ENCODE data around the gene WDR93.
A peak's percentile ranks its signal among the peaks of the same experiment; 100 is the strongest.
"Not testable (repeated sequence)": the region's sequence is repeated elsewhere in the genome, so short reads cannot be mapped to it uniquely, and the experiment has no call there.

WDR93 gene

DNA sequence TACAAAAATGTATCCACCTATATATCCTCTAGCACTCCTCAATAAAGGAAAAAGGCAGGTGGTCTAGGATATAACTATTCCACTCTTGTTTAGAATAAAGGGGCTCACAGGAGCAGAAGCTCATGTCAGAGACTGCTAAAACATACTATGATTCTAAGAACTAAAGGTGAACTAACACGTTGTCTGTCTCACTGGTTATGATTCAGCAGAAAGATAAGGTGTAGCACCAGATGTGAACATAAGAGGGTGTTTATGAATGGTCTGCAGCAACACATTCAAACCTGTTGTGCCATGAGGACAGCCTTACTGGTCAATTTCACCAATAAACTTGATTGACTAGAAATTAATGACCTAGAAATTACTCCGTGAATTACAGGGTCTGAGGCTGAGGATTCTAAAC is 4.6 kb upstream of the WDR93 start:
- H3K9me3 ChIP-seq (ENCODE audit: control insufficient read depth, insufficient read depth, low read length) = no peaks in the 10 kb centered on the region
- no peak overlapping the region for H3K27ac ChIP-seq (ENCODE audit: low read depth, low read length)
- H3K79me2 ChIP-seq (ENCODE audit: control insufficient read depth, low read length) = no peaks in the 10 kb centered on the region
- no peaks in the 10 kb centered on the region for H3F3A ChIP-seq (ENCODE audit: control insufficient read depth, insufficient read depth)
- H3K36me3 ChIP-seq (ENCODE audit: control insufficient read depth, low read length) = no peaks in the 10 kb centered on the region
- TF ChIP-seq CTCF (IDR thresholded peaks at IDR 0.05; ENCODE audit: low read depth, low read length, poor library complexity, severe bottlenecking) (no peak), EZH2phosphoT487 (IDR thresholded peaks at IDR 0.05; ENCODE audit: borderline replicate concordance, low read length) (no peak)
- H3K4me1 ChIP-seq (ENCODE audit: control insufficient read depth, low read length) = peaks cover 14% of the 10 kb centered on the region
- H3K27me3 ChIP-seq (ENCODE audit: control insufficient read depth, low read length) = no peaks in the 10 kb centered on the region
- H3K4me2 ChIP-seq (ENCODE audit: low read length) = no peak overlapping the region
- H3K9me2 ChIP-seq (replicated peaks; ENCODE audit: control insufficient read depth, low read length) = no peaks in the 10 kb centered on the region
- H3K4me3 ChIP-seq (ENCODE audit: low read length) = no peak overlapping the region
- H4K20me1 ChIP-seq (ENCODE audit: control insufficient read depth, insufficient read depth, low read depth, low read length) = no peaks in the 10 kb centered on the region

GRCh38 chr15:89686522-89686921 is 4.1 kb upstream of the WDR93 start:
- no peaks in the 10 kb centered on the region for H3K9me3 ChIP-seq (ENCODE audit: control insufficient read depth, insufficient read depth, low read length)
- H3K36me3 ChIP-seq (ENCODE audit: control insufficient read depth, low read length) = no peaks in the 10 kb centered on the region
- no peaks in the 10 kb centered on the region for H3K27me3 ChIP-seq (ENCODE audit: control insufficient read depth, low read length)
- no peaks in the 10 kb centered on the region for H3K79me2 ChIP-seq (ENCODE audit: control insufficient read depth, low read length)
- H3K4me1 ChIP-seq (ENCODE audit: control insufficient read depth, low read length) = peaks cover 16% of the 10 kb centered on the region
- no peaks in the 10 kb centered on the region; the same call in 1 of the 2 replicates for H3F3A ChIP-seq (ENCODE audit: control insufficient read depth, insufficient read depth)
- H4K20me1 ChIP-seq (ENCODE audit: control insufficient read depth, insufficient read depth, low read depth, low read length) = no peaks in the 10 kb centered on the region
- no peaks in the 10 kb centered on the region for H3K9me2 ChIP-seq (replicated peaks; ENCODE audit: control insufficient read depth, low read length)
- no peak overlapping the region for H3K4me2 ChIP-seq (ENCODE audit: low read length)
- no peak overlapping the region for H3K4me3 ChIP-seq (ENCODE audit: low read length)
- no peak overlapping the region for H3K27ac ChIP-seq (ENCODE audit: low read depth, low read length)
- no peak for TF ChIP-seq EZH2phosphoT487 (IDR thresholded peaks at IDR 0.05; ENCODE audit: borderline replicate concordance, low read length)
- TF ChIP-seq CTCF (IDR thresholded peaks at IDR 0.05; ENCODE audit: low read depth, low read length, poor library complexity, severe bottlenecking) = no peak

DNA sequence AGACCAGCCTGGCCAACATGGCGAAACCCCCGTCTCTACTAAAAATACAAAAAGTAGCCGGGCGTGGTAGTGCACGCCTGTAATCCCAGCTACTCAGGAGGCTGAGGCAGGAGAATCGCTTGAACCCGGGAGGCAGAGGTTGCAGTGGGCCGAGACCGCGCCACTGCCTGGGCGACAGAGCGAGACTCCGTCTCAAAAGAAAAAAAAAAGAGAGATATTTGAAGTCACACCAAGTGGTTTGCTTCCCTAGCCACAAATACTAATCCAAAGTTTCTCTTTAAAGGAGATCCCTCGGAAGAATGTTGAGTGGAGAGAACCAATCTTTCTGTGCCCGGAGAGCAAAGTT is 708 bp upstream of the WDR93 start:
- not testable (repeated sequence) for H4K20me1 ChIP-seq (ENCODE audit: control insufficient read depth, insufficient read depth, low read depth, low read length); H3K27ac ChIP-seq (ENCODE audit: low read depth, low read length); H3K27me3 ChIP-seq (ENCODE audit: control insufficient read depth, low read length); H3K9me2 ChIP-seq (replicated peaks; ENCODE audit: control insufficient read depth, low read length); H3K9me3 ChIP-seq (ENCODE audit: control insufficient read depth, insufficient read depth, low read length); H3K36me3 ChIP-seq (ENCODE audit: control insufficient read depth, low read length); H3K79me2 ChIP-seq (ENCODE audit: control insufficient read depth, low read length)
- H3F3A ChIP-seq (ENCODE audit: control insufficient read depth, insufficient read depth) = peaks cover 28% of the 10 kb centered on the region
- H3K4me2 ChIP-seq (ENCODE audit: low read length) = peak overlapping the region; percentile 92
- peaks cover 37% of the 10 kb centered on the region for H3K4me1 ChIP-seq (ENCODE audit: control insufficient read depth, low read length)
- peak overlapping the region; percentile 83 for H3K4me3 ChIP-seq (ENCODE audit: low read length)

GRCh38 chr15:89693091-89693490 is 2.5 kb downstream of the WDR93 start:
- peak overlapping the region; percentile 49 for H3K4me2 ChIP-seq (ENCODE audit: low read length)
- H4K20me1 ChIP-seq (ENCODE audit: control insufficient read depth, insufficient read depth, low read depth, low read length) = no peaks in the 10 kb centered on the region
- H3K79me2 ChIP-seq (ENCODE audit: control insufficient read depth, low read length) = no peaks in the 10 kb centered on the region
- H3K27ac ChIP-seq (ENCODE audit: low read depth, low read length) = peak overlapping the region; percentile 45
- no peaks in the 10 kb centered on the region for H3K9me3 ChIP-seq (ENCODE audit: control insufficient read depth, insufficient read depth, low read length)
- H3K9me2 ChIP-seq (replicated peaks; ENCODE audit: control insufficient read depth, low read length) = no peaks in the 10 kb centered on the region
- peaks cover 43% of the 10 kb centered on the region for H3K4me1 ChIP-seq (ENCODE audit: control insufficient read depth, low read length)
- TF ChIP-seq CTCF (IDR thresholded peaks at IDR 0.05; ENCODE audit: low read depth, low read length, poor library complexity, severe bottlenecking) = no peak
- TF ChIP-seq EZH2phosphoT487 (IDR thresholded peaks at IDR 0.05; ENCODE audit: borderline replicate concordance, low read length) = no peak
- H3K36me3 ChIP-seq (ENCODE audit: control insufficient read depth, low read length) = no peaks in the 10 kb centered on the region
- no peaks in the 10 kb centered on the region for H3K27me3 ChIP-seq (ENCODE audit: control insufficient read depth, low read length)
- peaks cover 29% of the 10 kb centered on the region for H3F3A ChIP-seq (ENCODE audit: control insufficient read depth, insufficient read depth)
- peak overlapping the region; percentile 36; the same call in 1 of the 2 replicates for H3K4me3 ChIP-seq (ENCODE audit: low read length)
